ACHN (cell line): ENCODE measurements around the gene NIPAL3.
"Not testable (repeated sequence)": the region's sequence is repeated elsewhere in the genome, so short reads cannot be mapped to it uniquely, and the experiment has no call there.

Source experiments
- DNase-seq: peaks from one replicate; pipeline ENCODE4 v3.0.0-alpha.2; 2015
- in situ Hi-C: cut with HindIII; loops from 2 replicates; pipeline ENCODE4 v1.10.0; 2017; ENCODE audit warnings: low sequenced_read_pairs, low pct_ligation_motif_present, low pct_unique_long_range_greater_than_20kb

NIPAL3 gene

GRCh38 chr1:24443241-24443656 is 27.6 kb downstream of the NIPAL3 start:
- in situ Hi-C loops: no loop called here
- no peak for DNase-seq

- in situ Hi-C loops: not testable (repeated sequence)
Measured at GRCh38 chr1:24446446-24446845, 30.8 kb downstream of the NIPAL3 start.

GRCh38 chr1:24450316-24450715 is 34.7 kb downstream of the NIPAL3 start:
- DNase-seq: no peak
- in situ Hi-C loops: no loop called here

More at GRCh38 chr1:24446446-24446845, 30.8 kb downstream of the NIPAL3 start:
- not testable (repeated sequence) for DNase-seq

- in situ Hi-C loops: no loop called here
- no peak for DNase-seq
Measured at GRCh38 chr1:24450857-24451397, 35.3 kb downstream of the NIPAL3 start.

GRCh38 chr1:24451746-24452145 is 36.1 kb downstream of the NIPAL3 start:
- no peak for DNase-seq
- in situ Hi-C loops: no loop called here

GRCh38 chr1:24452922-24453485 is 37.4 kb downstream of the NIPAL3 start:
- DNase-seq: no peak
- in situ Hi-C loops: no loop called here

- no peak for DNase-seq
- in situ Hi-C loops: no loop called here
Measured at GRCh38 chr1:24454673-24455072, 39.1 kb downstream of the NIPAL3 start.

- in situ Hi-C loops: no loop called here
- DNase-seq: no peak
Measured at GRCh38 chr1:24455272-24455671, 39.7 kb downstream of the NIPAL3 start.

GRCh38 chr1:24457866-24458265 is 42.3 kb downstream of the NIPAL3 start:
- in situ Hi-C loops: no loop called here
- no peak for DNase-seq

- peak; percentile 91 for DNase-seq
- in situ Hi-C loops: no loop called here
Measured at GRCh38 chr1:24459551-24460266, 44.1 kb downstream of the NIPAL3 start.

- in situ Hi-C loops, DNase-seq: not testable (repeated sequence)
Measured at GRCh38 chr1:24462128-24462527, 46.5 kb downstream of the NIPAL3 start.

- DNase-seq: no peak
- in situ Hi-C loops: no loop called here
Measured at GRCh38 chr1:24463776-24464735, 48.5 kb downstream of the NIPAL3 start.

- in situ Hi-C loops: no loop called here
- DNase-seq: no peak
Measured at GRCh38 chr1:24465099-24465498, 49.5 kb downstream of the NIPAL3 start.

- no peak for DNase-seq
- in situ Hi-C loops: no loop called here
Measured at GRCh38 chr1:24465638-24466037, 50.0 kb downstream of the NIPAL3 start.

- in situ Hi-C loops: no loop called here
- DNase-seq: no peak
Measured at GRCh38 chr1:24468685-24469316, 53.2 kb downstream of the NIPAL3 start.

- DNase-seq: no peak
Measured at GRCh38 chr1:24470592-24470991, 55.0 kb downstream of the NIPAL3 start.

GRCh38 chr1:24472527-24473251 is 57.1 kb downstream of the NIPAL3 start:
- in situ Hi-C loops: no loop called here
- DNase-seq: no peak

More at GRCh38 chr1:24470592-24470991, 55.0 kb downstream of the NIPAL3 start:
- in situ Hi-C loops: no loop called here

GRCh38 chr1:24474193-24474592 is 58.6 kb downstream of the NIPAL3 start:
- no peak for DNase-seq
- in situ Hi-C loops: no loop called here
